A673 (cell line): ENCODE data around the gene MYO1D. TPM values are rescaled to one million over a fixed set of nuclear protein-coding genes. Genes with fewer than 3 reads are reported as not detected.
"Not testable (repeated sequence)": the region's sequence is repeated elsewhere in the genome, so short reads cannot be mapped to it uniquely, and the experiment has no call there.

Experiments used
- Bru-seq: library from RNA; stranded (reverse); fragments of 400-500 nt; gene quantifications from one replicate; lab custom pipeline; 2021; lab: Mats Ljungman, UMichigan
- BruChase-seq, 2 experiments: library from RNA; stranded (reverse); fragments of 400-500 nt; gene quantifications; one replicate each; lab custom pipeline; 2021; lab: Mats Ljungman, UMichigan
- BruUV-seq: library from RNA; stranded (reverse); fragments of 400-500 nt; replicated peaks from 2 replicates; lab custom pipeline; 2021; lab: Mats Ljungman, UMichigan
- CTCF ChIA-PET: fragments of 300-600 bp; sonication (Branson Sonifier 250); formaldehyde crosslinking; loops from one replicate; lab custom pipeline; 2022; ENCODE audit warnings: antibody characterized with exemption; lab: Charles Lee
- POLR2A ChIA-PET: fragments of 300-600 bp; sonication (Branson Sonifier 250); formaldehyde crosslinking; loops from one replicate; lab custom pipeline; 2022; ENCODE audit warnings: antibody characterized with exemption; ENCODE audit not compliant: low non-redundant PET; lab: Charles Lee
- DNase-seq: peaks from one replicate; pipeline ENCODE4 v3.0.0-alpha.2; 2015; ENCODE audit warnings: low spot score
- H3K27ac ChIP-seq: fragments of 200-600 bp; sonication (generic); 2 replicates; pipeline ENCODE4 v1.5.1; 2016; ENCODE audit warnings: mixed run types, low read depth, mild to moderate bottlenecking, mixed read lengths, antibody characterized with exemption, low read length; ENCODE audit not compliant: poor library complexity, severe bottlenecking
- H3K27me3 ChIP-seq: fragments of 200-600 bp; sonication (generic); replicated peaks from 2 replicates; pipeline ENCODE4 v1.6.1; 2017; ENCODE audit warnings: mixed run types, low read depth, mild to moderate bottlenecking, mixed read lengths, antibody characterized with exemption, low read length; ENCODE audit not compliant: insufficient read depth, poor library complexity
- H3K36me3 ChIP-seq: fragments of 200-600 bp; sonication (generic); 2 replicates; pipeline ENCODE4 v1.6.1; 2016; ENCODE audit warnings: mixed run types, mild to moderate bottlenecking, mixed read lengths, antibody characterized with exemption, low read length; ENCODE audit not compliant: insufficient read depth, poor library complexity, severe bottlenecking
- H3K4me1 ChIP-seq: fragments of 200-600 bp; sonication (generic); 2 replicates; pipeline ENCODE4 v1.6.1; 2017; ENCODE audit warnings: mixed run types, mild to moderate bottlenecking, mixed read lengths, antibody characterized with exemption, low read length; ENCODE audit not compliant: insufficient read depth, poor library complexity, severe bottlenecking
- H3K4me3 ChIP-seq: fragments of 200-600 bp; sonication (generic); 2 replicates; pipeline ENCODE4 v1.5.1; 2016; ENCODE audit warnings: low read depth, mixed run types, mild to moderate bottlenecking, mixed read lengths, low read length; ENCODE audit not compliant: poor library complexity, severe bottlenecking
- H3K9me3 ChIP-seq: fragments of 200-600 bp; sonication (generic); 2 replicates; pipeline ENCODE4 v1.6.1; 2016; ENCODE audit warnings: mixed run types, low read depth, mild to moderate bottlenecking, mixed read lengths, antibody characterized with exemption, low read length; ENCODE audit not compliant: poor library complexity, severe bottlenecking
- EZH2 ChIP-seq: fragments of 200-600 bp; sonication (generic); IDR thresholded peaks from 2 replicates; pipeline ENCODE4 v1.6.1; 2017; ENCODE audit warnings: borderline replicate concordance, low read depth, mild to moderate bottlenecking, mixed read lengths, antibody characterized with exemption, low read length; ENCODE audit not compliant: poor library complexity, severe bottlenecking
- intact Hi-C: fragments of 100-400 bp; cut with micrococcal nuclease; formaldehyde crosslinking; loops from one replicate; pipeline ENCODE4 v1.10.0; 2022; ENCODE audit not compliant: unreplicated experiment
- long read RNA-seq: library from polyadenylated mRNA; stranded (forward); transcript quantifications from one replicate; pipeline ENCODE4 v2.0.0, GENCODE V29; 2022
- total RNA-seq: library from RNA; stranded (reverse); gene quantifications from 2 replicates; pipeline ENCODE4 v1.2.3, GENCODE V29; 2021
- TF ChIP-seq, protein P1 (sequence below): fragments of 300-800, 200-600 bp; sonication (generic); conservative IDR thresholded peaks from 2 replicates; pipeline ENCODE4 v1.5.1; 2017; ENCODE audit warnings: low read depth, mild to moderate bottlenecking, antibody characterized with exemption, low read length, moderate library complexity, mixed read lengths

The MYO1D gene
- total RNA-seq (10.4 and 12.1 TPM in 2 replicates), Bru-seq, nascent RNA (percentile 47 among the genes with signal in this experiment), BruChase-seq, experiment 1, labeled RNA remaining after a 2-hour chase (percentile 43 among the genes with signal in this experiment), BruChase-seq, experiment 2, labeled RNA remaining after a 6-hour chase (percentile 46 among the genes with signal in this experiment)
- long read RNA-seq, full-length matches to known transcripts, result 4 of 12 reads
- long read RNA-seq, partial matches to known transcripts, result 4 of 12 reads
- long read RNA-seq, other reads (novel, unspliced or antisense), result 4 of 12 reads

DNA sequence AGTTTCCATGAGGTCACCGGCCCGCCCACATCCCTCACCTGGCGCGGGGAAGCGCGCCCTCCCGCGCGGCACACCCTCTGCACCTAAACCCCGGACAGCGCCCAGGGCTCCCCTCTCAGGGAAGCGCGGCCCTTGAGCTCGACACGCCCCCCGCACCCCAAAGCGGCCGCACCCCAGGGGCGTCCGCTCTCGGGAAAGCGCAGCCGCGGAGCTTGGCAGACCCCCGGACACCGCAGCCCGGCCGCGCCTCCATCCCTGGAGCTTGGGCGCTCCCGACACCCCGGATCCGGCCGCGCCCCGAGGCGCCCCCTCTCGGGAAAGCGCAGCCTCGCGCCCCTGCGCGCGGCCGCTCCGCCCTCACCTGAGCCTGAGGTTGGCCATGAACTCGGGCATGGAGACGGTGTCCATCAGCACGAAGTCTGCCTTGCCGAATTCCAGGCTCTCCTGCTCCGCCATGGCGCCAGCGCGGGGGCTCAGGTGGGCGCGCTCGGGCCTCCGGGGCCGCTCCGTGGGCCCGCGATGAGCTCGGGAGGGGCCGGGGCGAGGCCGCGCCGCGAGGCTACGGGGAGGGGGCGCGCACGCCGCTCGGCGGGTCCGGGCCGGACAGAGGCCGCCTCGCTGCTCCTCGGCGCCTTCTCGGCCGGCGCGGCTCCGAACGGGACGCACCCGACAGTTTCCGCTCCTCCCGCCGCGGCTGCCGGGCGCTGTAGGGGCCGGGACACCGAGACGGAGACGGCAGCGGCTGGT lies at the start of gene MYO1D:
Gene MYO1D (minus strand): TSS at position 708 of the 747 bp plus-strand sequence. CDS start 252 bp downstream, at position 456.
- H3K4me1 ChIP-seq, result no peaks in the 10 kb centered on the region
- ChIA-PET POLR2A (no interaction called here), CTCF (interaction anchor here (0.5 to 1.4 kb wide), 4 partner anchors 30 to 396 kb away, joined by 3 to 6 read pairs (median 3); no protein-coding TSS in a partner anchor)
- intact Hi-C loops, result loop anchor here (1.0 kb wide), 1 partner anchor 93 kb away; no protein-coding TSS in a partner anchor
- H3K4me3 ChIP-seq, result peak within 1 kb of the TSS; percentile 60
- H3K27me3 ChIP-seq, result no peaks in the 10 kb centered on the region
- TF ChIP-seq, protein P1, sequence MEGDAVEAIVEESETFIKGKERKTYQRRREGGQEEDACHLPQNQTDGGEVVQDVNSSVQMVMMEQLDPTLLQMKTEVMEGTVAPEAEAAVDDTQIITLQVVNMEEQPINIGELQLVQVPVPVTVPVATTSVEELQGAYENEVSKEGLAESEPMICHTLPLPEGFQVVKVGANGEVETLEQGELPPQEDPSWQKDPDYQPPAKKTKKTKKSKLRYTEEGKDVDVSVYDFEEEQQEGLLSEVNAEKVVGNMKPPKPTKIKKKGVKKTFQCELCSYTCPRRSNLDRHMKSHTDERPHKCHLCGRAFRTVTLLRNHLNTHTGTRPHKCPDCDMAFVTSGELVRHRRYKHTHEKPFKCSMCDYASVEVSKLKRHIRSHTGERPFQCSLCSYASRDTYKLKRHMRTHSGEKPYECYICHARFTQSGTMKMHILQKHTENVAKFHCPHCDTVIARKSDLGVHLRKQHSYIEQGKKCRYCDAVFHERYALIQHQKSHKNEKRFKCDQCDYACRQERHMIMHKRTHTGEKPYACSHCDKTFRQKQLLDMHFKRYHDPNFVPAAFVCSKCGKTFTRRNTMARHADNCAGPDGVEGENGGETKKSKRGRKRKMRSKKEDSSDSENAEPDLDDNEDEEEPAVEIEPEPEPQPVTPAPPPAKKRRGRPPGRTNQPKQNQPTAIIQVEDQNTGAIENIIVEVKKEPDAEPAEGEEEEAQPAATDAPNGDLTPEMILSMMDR, result peak; percentile 44
- TF ChIP-seq EZH2, result no peak
- H3K36me3 ChIP-seq, result no peaks in the 10 kb centered on the region
- no peaks in the 10 kb centered on the region for H3K9me3 ChIP-seq
- peak; percentile 28 for DNase-seq
- no peak within 1 kb of the TSS for H3K27ac ChIP-seq
- no TSS peak for BruUV-seq

DNA sequence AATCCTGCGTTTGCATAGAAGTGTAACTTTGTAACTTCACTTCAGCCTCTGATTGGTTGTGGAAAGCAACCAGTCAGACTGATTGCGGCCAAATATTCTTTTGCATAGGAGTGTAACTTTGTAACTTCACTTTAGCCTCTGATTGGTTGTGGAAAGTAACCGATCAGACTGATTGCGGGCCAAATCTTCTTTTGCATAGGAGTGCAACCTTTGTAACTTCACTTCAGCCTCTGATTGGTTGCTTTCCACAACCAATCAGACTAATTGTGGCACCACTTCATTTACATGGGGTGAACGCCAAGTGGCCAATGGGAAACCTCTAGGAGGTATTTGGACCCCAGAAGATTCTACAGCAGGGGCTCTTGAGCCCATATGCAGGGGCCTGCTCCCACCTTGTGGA lies 49.3 kb upstream of the MYO1D start:
- DNase-seq, result no peak
- CTCF ChIA-PET, result no interaction called here
- intact Hi-C loops, result no loop called here

DNA sequence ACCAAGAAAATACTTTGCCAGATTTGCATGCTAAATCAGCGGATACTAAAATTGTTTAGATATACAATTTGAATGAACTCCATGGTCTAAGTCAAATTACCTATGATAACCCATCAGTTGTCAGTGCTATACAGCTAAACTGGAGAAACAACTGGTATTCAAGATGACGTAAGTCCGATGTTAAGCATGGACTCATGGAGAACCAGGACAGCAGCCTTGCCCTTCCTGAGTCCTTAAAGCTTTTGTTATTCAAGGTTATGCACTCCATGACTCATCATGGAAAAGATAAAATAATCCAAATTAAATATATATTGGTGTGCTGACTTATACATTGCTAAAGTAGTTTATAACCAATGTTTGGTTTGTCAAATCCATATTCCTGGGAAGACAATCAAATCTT lies 47.0 kb upstream of the MYO1D start:
- DNase-seq, POLR2A ChIA-PET, CTCF ChIA-PET, H3K4me3 ChIP-seq, BruUV-seq, H3K4me1 ChIP-seq, H3K9me3 ChIP-seq, H3K27me3 ChIP-seq, H3K36me3 ChIP-seq, H3K27ac ChIP-seq, intact Hi-C loops: not testable (repeated sequence)

More for the DNA sequence above, 49.3 kb upstream of the MYO1D start:
- H3K27me3 ChIP-seq, result no peaks in the 10 kb centered on the region
- H3K9me3 ChIP-seq, result no peaks in the 10 kb centered on the region
- BruUV-seq, result no TSS peak
- no peaks in the 10 kb centered on the region for H3K36me3 ChIP-seq
- TF ChIP-seq, protein P1, result no peak
- no peak for TF ChIP-seq EZH2
- H3K4me1 ChIP-seq, result no peaks in the 10 kb centered on the region
- H3K4me3 ChIP-seq, result no peak overlapping the region
- POLR2A ChIA-PET, result no interaction called here
- H3K27ac ChIP-seq, result no peak overlapping the region
